ENCODE results near the gene EMP1.

The EMP1 gene

DNA sequence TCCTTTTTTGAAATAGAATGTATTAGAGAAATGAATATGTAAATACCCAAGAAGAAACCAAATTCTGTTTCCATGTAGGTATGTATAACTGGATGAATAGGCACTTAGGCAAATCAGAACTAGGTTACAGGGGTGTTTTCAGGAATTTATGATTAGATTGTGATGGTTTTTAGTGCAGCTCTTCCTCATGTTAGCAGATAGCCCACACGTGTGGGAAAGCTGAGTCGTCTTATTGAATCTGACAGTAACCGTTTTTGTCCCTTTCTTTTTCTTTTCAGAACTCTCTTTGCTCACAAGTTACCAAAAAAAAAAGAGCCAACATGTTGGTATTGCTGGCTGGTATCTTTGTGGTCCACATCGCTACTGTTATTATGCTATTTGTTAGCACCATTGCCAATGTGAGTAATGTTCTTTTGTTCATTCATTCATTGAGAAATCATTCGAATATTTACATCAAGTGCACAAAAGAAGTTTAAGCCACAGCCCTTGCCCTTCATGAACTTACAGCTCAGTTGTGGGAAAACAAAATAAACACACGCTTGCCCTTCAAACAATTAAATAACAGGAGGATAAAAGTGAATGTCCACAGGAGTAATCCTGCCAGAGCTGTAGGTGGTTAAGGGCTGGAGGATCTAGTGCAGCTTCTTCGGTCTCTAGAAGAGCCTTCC lies 14.8 kb downstream of the EMP1 start:
- in situ Hi-C loops (cut with MboI; ENCODE audit: low sequenced_read_pairs): no loop called here

DNA sequence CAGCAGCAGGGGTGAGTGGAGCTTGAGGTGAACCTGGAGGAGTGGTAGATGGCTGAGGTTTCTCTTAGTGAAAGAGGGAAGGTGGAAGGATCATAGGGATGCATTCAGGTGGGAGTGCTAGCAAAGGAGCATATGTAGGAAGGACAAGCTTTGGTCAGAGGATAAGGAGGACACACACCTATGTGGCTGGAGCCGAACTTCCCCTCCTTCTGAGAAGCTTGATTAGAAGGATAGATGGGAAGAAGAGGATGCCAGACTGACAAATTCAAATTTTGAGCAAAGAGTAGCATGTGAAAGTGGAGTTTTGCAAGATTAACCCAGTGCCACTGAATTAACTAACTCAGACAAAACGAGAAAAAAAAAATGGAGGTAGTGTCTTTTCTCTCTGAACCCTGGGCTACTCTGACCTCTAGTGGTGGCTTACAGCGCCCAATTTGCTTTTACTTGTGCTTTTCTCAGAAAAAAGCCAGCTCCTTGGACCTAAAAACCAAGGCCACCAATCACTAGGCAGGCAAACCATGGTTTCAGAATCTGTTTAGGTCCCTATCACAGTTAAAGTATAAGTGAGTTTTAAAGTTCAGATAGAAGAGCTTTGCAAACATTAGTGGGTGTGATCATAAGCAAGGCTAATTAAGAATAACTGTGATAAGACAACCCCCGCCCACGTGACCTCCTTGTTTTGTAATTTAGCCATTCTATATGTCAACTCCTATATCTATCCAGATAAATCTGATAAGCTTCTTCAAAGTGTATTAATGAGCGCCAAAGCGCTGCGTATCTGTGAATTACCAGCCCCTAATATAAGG lies 15.5 kb downstream of the EMP1 start:
- in situ Hi-C loops (cut with MboI; ENCODE audit: low sequenced_read_pairs): no loop called here

DNA sequence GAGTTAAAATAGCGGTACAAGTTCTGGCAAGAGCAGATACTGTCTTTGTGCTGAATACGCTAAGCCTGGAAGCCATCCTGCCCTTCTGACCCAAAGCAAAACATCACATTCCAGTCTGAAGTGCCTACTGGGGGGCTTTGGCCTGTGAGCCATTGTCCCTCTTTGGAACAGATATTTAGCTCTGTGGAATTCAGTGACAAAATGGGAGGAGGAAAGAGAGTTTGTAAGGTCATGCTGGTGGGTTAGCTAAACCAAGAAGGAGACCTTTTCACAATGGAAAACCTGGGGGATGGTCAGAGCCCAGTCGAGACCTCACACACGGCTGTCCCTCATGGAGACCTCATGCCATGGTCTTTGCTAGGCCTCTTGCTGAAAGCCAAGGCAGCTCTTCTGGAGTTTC lies 18.5 kb downstream of the EMP1 start:
- in situ Hi-C loops (cut with MboI; ENCODE audit: low sequenced_read_pairs): no loop called here

DNA sequence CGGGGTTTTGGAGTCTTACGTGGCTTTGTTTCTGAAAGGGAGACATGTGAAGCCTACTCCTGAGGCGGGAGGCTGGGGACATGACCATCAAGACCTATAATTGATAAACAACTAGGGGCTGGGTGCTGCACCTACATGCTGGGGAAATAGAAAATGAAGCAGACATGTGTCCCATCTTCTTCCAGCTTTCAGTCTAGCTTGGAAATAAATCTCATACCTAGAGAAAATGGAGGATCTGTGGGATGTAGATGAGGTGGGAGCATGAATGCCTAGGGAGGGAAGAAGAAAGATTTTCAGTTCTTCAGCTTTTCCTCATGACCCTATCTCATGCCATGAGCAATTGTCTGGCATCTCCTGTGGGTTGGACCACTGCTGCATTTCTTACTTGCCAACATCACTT lies 22.1 kb downstream of the EMP1 start:
- in situ Hi-C loops (cut with MboI; ENCODE audit: low sequenced_read_pairs): no loop called here

DNA sequence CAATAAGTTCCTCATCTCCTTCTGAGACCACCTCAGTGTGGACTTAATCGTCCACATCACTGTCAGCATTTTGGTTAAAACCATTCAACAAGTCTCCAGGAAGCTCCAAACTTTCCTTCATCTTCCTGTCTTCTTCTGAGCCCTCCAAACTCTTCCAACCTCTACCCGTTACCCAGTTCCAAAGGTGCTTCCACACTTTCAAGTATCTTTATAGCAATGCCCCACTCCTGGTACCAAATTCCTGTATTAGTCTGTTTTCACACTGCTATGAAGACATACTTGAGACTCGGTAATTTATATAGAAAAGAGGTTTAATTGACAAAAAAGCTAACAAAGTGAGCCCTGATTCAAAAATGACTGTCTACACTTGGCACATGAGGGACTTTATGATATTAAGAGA lies 22.8 kb downstream of the EMP1 start:
- in situ Hi-C loops (cut with MboI; ENCODE audit: low sequenced_read_pairs): no loop called here

DNA sequence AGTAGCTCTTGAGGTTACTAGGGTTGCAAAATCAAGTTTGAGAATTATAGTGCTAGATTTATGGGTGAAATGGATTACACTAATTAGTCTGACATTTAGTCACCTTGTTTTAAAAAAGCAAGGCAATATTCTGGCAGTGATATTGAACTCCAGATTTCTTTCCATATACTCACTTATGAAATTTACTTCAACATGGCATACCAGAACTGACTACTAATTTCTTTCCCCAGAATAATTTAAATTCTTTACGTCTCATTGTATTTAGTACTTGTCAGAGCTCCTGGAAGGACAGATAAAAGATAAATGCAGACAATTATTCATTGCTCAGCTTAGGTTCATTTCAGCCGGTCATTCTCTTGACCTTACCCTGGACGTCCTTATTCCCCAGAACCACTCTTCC lies 24.3 kb downstream of the EMP1 start:
- in situ Hi-C loops (cut with MboI; ENCODE audit: low sequenced_read_pairs): no loop called here

DNA sequence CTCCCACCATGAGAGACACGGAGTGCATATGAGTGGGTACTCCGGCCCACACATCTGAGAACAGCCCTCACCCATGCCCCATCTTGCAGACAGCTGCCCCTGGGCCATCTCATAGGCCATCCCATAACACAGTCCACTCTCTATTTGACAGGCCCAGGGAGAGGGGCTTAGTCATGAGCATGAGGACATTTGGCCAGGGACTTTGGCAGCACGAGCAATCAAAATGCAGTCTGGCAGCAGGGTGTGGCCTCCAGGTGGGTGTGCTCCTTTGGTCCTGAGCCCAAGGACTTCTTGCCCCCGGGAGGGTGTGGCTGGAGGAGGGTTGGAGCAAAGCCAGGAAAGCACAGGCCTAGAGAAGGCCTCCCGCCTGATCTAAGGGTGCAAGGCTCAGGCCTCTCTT lies 25.6 kb downstream of the EMP1 start:
- in situ Hi-C loops (cut with MboI; ENCODE audit: low sequenced_read_pairs): no loop called here

DNA sequence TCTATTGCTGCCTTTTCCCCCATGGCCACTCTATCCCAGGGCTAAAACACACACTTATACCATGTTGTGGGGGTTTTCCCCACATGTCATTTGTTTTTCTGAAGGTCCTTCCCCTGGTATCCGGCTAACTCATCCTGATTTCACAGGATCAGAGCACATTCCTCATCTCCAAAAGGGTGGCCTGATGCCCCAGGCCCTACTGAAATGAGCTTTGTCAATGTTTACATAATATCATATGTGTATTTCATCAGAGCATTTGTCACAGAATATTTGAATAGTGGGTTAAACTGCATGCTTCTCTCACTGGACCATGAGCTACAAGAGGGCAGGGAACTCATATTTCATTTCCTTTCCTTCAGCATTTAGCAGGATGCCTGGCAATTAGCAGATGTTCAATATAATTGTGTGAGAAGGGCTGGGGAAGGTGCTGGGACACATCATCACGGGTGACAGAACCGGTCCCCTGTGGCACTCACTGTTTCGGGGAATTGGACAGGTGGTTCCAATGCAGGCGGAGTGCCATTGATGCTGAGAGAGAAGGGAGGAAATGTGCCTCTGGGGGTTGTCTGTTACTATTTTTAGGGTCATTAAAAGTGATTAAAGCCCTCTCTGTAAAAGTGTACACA lies 26.8 kb downstream of the EMP1 start:
- in situ Hi-C loops (cut with MboI; ENCODE audit: low sequenced_read_pairs): no loop called here

DNA sequence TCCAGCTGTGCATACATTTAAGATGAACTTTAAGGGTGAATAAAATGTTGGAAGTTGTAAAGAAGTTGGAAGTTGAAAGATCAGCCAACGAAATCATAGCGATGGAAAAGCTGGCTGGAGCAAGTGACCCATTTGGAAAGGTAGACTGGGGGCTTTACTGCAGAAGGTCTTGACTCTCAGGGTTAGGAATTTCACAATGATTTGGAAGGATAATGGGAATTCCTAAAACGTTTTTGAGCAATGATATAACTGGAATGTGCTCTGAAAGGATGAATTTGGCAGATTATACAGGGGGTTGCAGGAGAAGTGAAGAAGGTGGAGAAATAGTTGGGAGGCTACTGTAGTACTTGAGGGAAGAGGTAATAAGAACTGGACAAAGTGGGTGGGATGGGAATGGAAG lies 27.4 kb downstream of the EMP1 start:
- in situ Hi-C loops (cut with MboI; ENCODE audit: low sequenced_read_pairs): no loop called here

DNA sequence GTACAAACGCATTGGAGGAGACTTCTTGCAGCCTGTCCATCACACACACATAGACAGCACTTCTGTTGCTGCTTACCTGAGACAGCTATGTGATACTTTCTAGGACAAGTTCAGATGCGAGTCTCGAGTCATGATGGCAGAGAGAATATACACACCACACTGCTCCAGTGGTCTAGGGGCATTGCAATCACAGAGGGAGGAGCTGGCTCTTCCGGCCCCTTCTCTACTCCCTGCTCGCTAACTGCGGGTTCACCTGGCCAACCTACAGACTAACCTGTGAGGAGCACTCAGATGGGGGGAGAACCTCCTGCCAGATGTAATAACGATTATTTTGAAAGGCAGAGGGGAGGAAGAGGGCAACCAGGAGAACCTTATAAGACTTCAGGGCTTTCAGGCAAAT lies 30.7 kb downstream of the EMP1 start:
- in situ Hi-C loops (cut with MboI; ENCODE audit: low sequenced_read_pairs): no loop called here

DNA sequence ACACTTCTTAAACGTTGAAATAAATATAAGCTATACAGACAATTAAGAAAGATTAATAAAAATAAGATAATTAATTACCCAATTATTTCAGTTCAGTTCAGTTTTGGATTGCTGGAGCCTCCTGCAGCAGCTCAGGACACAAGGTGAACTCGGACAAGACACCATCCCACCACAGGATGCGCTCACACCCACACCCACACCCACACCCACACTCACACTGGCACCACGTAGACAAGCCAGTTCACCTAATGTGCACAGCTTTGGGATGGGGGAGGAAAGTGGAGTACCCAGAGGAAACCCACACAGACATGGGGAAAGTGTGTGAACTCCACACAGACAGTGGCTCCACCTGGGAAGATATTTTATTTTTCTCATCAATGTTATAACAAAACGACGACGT lies 32.1 kb downstream of the EMP1 start:
- in situ Hi-C loops (cut with MboI; ENCODE audit: low sequenced_read_pairs): no loop called here

DNA sequence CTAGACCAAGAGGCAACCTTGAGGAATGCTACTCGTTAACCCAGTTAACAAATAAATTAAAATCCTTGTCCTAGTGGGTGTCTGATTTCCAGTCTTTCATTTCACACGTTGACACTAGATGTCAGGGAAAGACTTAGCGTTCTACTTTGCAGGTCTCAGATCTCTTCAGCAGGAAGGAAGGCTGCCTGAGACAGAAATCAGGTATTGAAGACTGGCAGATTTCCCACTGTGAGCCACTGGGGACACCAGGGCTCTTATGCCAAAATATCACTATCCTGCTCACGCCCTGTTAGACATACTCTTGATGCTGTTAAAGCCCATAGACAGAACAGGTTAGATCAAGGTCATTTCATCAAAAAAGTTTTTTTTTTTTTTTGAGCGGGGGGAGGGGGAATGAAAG lies 33.0 kb downstream of the EMP1 start:
- in situ Hi-C loops (cut with MboI; ENCODE audit: low sequenced_read_pairs): no loop called here

DNA sequence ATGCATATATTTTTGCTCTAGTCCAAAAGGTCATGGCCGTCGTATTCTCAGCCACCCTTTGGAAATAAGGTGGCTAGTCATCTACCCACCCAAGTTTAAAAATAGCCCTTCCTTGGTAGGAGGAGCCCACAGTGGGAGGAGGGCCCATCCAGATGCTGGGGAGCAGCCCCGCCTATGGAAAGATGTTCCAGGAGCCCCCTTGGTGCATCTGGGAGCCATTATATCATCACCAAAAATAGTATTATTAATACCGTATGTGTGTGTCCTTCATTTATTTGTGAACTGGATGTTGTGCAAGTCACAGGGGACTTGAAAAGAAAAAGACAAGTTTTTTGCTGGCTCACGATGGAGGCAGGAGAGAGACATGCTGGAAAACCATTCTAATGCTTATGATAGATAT lies 34.0 kb downstream of the EMP1 start:
- in situ Hi-C loops (cut with MboI; ENCODE audit: low sequenced_read_pairs): loop anchor here (10.0 kb wide), 1 partner anchor 316 kb away; no protein-coding TSS in a partner anchor

DNA sequence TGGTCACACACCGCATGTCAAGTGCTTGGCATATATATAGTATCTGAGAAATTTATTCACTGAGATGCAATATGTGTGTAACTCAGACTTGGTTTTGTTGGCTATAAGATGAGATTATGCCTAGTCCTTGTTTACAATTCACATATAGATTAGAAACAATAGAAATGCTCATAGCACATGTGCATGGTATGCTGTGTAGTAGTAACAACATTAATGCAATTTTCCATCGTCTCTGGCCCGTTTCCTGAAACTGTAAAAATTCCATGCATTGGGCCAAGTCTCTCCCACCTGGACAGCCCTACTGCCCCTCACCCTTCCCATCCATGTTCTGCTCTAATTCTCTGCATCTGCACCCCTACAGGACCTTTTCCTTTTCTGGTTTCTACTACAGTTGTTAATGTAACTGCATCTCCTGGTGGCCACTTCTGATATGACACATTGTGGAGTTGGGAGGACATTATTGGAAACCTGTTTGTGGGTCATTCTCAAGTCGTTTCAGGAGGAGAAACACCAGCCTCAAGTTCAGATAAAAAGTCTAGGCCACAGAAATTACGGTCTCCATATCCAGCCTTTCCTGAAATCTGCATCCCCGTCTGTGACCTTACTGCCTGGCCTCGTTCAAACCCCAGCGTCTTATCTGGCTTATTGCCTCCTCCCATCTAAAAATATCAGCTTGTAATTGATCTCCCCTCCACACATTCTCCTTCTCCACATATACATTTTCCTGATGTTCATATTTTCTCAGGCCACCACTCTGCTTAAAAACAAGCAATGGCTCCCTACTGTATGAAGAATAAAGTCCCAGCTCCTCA lies 37.5 kb downstream of the EMP1 start:
- in situ Hi-C loops (cut with MboI; ENCODE audit: low sequenced_read_pairs): loop anchor here (10.0 kb wide), 1 partner anchor 319 kb away; no protein-coding TSS in a partner anchor

DNA sequence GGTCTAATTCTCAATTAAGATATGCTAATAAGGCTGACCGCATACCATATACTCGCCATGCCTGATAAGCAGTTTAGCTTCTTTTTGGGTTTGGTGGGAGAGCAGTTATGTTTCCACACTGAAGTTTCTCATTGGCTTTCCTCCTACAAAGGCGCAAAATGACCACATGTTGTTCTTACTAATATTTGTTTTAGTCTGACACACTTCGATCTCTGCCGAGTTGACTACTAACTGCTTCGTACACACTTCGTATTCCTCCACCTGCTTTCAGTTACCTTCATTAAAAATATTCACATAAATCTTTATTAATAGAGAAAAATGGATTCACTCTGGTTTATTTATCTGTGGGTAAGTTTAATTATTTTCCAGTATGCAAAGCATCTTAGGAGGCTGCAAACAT lies 41.7 kb downstream of the EMP1 start:
- in situ Hi-C loops (cut with MboI; ENCODE audit: low sequenced_read_pairs): loop anchor here (10.0 kb wide), 1 partner anchor 323 kb away; no protein-coding TSS in a partner anchor

DNA sequence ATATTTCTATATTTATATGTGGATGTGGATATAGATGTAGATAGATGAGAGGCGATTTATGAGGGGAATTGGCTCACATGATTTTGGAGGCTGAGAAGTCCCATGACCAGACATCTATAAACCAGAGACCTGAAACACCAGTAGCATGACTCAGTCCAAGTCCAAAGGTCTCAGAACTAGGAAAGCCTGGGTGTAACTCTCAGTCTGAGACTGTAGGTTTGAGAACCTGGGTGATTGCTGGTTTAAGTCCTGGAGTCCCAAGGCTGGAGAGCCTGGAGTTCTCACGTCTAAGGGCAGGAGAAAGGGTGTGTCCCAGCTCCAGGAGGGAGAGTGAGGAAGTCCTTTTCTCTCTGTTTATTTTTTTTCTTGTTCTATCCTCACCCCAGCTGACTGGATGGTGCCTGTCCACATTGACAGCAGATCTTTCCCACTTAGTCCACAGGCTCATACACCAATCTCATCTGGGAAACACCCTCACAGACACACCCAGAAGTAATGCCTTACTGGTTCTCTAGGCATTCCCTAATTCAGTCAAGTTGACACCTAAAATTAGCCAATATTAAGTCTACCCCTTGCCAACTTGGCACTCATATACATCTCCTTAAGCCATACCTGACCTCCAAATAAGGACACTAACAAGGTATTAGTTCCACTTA lies 45.4 kb downstream of the EMP1 start:
- in situ Hi-C loops (cut with MboI; ENCODE audit: low sequenced_read_pairs): no loop called here

DNA sequence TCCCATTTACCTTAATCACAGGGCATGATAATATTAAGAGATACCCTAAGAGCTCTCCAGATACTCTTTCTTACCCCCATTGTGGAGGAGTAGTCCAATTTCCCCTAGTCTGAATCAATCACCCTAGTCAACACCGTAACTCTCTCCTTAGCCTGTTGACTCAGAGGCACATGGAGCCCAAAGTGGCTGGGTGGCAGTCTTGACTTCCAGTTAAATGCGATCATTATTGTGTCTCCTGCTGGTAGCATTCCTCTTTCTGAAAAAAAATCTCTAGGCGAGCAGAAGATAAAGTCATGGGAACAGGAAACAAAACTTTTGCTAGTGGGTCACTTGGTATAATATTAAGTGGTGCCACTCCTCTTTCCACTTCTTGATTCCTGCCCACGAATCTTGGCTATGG lies 46.4 kb downstream of the EMP1 start:
- in situ Hi-C loops (cut with MboI; ENCODE audit: low sequenced_read_pairs): no loop called here

DNA sequence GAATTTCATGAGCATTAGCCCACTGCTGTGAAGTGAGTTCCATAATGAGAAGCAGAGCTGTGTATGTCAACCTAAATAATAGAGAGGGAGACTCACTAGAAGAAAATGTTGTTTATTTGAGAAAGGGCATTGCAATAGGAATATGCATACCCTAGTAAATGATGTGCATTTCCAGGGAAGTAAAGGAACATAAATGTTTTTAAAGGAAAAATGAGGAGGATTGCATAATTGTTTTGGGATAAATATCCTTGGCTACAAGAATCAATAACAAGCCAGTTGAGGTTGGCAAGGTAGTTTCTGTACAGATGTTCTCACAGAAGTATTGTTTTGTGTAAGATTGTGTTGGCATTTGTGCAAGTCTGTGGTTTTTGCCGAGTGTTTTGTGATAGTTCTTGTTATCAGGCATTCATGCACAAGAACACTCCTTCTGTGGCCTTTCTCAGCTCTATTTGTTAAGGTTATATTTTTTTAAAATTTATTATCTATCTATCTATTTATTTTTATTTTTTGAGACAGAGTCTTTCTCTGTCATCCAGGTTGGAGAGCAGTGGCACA lies 47.1 kb downstream of the EMP1 start:
- in situ Hi-C loops (cut with MboI; ENCODE audit: low sequenced_read_pairs): no loop called here

DNA sequence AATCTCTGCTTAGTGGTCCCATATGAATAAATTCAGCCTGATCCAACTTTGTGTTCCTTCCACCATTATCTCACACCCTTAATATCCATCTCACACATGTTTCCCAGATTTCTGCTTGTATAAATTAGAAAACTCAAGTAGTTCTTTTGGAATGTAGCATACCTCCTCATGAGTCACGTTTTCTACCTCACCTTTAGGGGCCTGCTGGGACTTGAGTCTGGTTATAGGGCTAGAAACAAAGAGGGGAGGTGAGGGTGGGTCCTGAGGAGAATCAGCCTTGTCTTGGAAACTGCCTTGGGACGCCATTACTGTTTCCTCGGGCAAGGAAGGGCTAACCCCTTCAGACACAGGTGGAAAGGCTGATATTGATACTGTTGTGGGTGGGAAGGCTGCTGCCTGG lies 51.1 kb downstream of the EMP1 start:
- in situ Hi-C loops (cut with MboI; ENCODE audit: low sequenced_read_pairs): no loop called here

DNA sequence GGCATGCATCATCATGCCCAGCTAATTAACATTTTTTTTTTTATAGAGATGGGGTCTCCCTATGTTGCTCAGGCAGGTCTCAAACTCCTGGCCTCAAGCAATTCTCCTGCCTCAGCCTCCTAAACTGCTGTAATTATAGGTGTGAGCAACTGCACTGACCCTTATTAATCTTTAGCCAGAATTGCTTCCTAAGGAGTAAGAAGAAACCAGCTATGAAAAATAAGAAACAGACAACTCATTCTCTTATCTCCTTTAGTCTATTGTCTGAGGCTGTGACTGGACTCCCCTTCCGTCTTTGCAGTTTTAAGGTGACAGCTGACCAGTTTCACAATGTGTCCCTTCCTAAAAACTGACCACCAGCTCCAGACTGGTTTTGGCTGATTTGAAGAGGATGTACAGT lies 52.4 kb downstream of the EMP1 start:
- in situ Hi-C loops (cut with MboI; ENCODE audit: low sequenced_read_pairs): no loop called here
